ENCODE measurements around the gene PLBD1. TPM values are rescaled to one million over a fixed set of nuclear protein-coding genes. Genes with fewer than 3 reads are reported as not detected.

Gene PLBD1
- total and polyA plus RNA-seq, 12 donors, result 0.85 to 7.7 (median 6.6) TPM

- H3K27ac ChIP-seq, result no peak overlapping the region
- no peaks in the 10 kb centered on the region for H3K9me3 ChIP-seq (replicated peaks in 1 of 3)
- intact Hi-C loops (cut with DNase I), result no loop called here
- no peaks in the 10 kb centered on the region for H3K36me3 ChIP-seq (replicated peaks in 1 of 2)
- TF ChIP-seq, protein P1, sequence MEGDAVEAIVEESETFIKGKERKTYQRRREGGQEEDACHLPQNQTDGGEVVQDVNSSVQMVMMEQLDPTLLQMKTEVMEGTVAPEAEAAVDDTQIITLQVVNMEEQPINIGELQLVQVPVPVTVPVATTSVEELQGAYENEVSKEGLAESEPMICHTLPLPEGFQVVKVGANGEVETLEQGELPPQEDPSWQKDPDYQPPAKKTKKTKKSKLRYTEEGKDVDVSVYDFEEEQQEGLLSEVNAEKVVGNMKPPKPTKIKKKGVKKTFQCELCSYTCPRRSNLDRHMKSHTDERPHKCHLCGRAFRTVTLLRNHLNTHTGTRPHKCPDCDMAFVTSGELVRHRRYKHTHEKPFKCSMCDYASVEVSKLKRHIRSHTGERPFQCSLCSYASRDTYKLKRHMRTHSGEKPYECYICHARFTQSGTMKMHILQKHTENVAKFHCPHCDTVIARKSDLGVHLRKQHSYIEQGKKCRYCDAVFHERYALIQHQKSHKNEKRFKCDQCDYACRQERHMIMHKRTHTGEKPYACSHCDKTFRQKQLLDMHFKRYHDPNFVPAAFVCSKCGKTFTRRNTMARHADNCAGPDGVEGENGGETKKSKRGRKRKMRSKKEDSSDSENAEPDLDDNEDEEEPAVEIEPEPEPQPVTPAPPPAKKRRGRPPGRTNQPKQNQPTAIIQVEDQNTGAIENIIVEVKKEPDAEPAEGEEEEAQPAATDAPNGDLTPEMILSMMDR (IDR thresholded peaks at IDR 0.05), result no peak
- no peak for TF ChIP-seq POLR2A (IDR thresholded peaks at IDR 0.05)
- no peak overlapping the region for H3K4me3 ChIP-seq
- no peaks in the 10 kb centered on the region for H3K4me1 ChIP-seq (replicated peaks in 1 of 2)
- DNase-seq, result no peak
- 63 to 74% (median 66%) methylated on average over 4 of the region's 4 CpGs for WGBS, 4 donors
- no peaks in the 10 kb centered on the region for H3K27me3 ChIP-seq
Observed at GRCh38 chr12:14540801-14541462, 26.8 kb downstream of the PLBD1 start.

DNA sequence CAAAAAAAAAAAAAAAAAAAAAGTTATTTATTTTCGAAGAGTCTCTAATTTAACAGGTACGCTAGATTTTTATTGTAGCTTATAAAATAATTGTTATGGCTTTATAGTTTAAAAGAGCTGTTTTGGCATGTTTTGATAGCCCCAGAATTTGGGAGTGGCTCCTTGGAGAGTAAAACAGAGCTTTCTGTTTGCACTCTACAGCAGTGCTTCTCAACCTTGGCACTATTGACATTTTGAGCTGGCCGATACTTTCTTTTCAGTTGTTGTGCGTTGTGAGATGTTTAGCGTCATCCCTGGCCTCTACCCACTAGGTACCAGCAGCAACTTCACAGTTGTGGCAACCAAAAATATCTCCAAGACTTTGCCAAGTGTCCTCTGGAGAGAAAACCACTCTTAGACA is 30.6 kb downstream of the PLBD1 start:
- no peak overlapping the region for H3K4me3 ChIP-seq
- 93 to 94% (median 93%) methylated on average over 5 of the region's 5 CpGs for WGBS, 4 donors
- no peak overlapping the region for H3K27ac ChIP-seq
- intact Hi-C loops (cut with DNase I), result no loop called here
- no peak for TF ChIP-seq POLR2A (IDR thresholded peaks at IDR 0.05)
- TF ChIP-seq, protein P1 (IDR thresholded peaks at IDR 0.05), result no peak
- no peaks in the 10 kb centered on the region for H3K4me1 ChIP-seq (replicated peaks in 1 of 2)
- H3K36me3 ChIP-seq (replicated peaks in 1 of 2), result no peaks in the 10 kb centered on the region
- no peak for DNase-seq
- no peaks in the 10 kb centered on the region for H3K27me3 ChIP-seq
- no peaks in the 10 kb centered on the region for H3K9me3 ChIP-seq (replicated peaks in 1 of 3)

DNA sequence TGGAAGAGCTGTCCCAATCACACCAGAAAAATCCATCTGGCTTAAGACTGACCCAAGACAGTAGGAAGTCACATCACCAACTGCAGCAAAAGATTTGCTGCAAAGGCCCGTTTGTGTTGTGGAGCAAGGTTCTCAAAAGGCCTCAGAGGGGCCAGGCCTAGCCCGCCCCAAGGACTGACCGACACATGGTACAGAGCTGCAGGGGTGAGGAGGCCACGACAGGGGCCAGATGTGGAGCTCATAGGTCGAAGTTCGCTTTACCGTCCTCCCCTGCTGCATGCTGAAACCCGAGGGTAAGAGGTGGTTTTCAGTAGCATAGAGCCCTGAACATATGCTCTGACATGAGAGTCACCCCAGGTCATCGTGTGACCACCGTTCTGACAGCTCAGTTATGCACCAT is 35.5 kb downstream of the PLBD1 start:
- WGBS, 4 donors, result 87 to 92% (median 89%) methylated on average over 7 to 10 of the region's 10 CpGs
- Histone ChIP-seq H3K27me3 (no peaks in the 10 kb centered on the region), H3K4me3 (no peak overlapping the region), H3K9me3 (replicated peaks in 1 of 3) (no peaks in the 10 kb centered on the region), H3K4me1 (replicated peaks in 1 of 2) (no peaks in the 10 kb centered on the region), H3K27ac (no peak overlapping the region), H3K36me3 (replicated peaks in 1 of 2) (no peaks in the 10 kb centered on the region)
- DNase-seq, result no peak
- TF ChIP-seq POLR2A (IDR thresholded peaks at IDR 0.05), result no peak
- TF ChIP-seq, protein P1 (IDR thresholded peaks at IDR 0.05), result no peak
- intact Hi-C loops (cut with DNase I), result no loop called here

DNA sequence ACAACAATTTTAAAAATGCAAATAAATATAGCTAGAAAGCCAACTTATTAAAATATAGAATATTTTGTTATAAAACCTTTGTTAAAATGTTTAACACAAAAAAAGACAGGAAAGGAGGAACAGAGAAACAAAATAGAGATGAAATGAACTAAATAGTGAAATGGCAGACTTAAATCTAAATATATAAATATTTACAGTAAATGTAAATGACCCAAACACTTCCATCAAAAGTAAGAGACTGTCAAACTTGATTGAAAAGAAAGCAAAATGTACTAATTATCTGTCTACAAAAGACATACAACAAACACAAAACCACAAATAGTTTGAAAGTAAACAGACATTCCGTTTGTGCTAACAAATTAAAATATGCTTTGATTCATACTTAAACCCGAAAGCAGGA is 41.7 kb downstream of the PLBD1 start:
- H3K9me3 ChIP-seq (replicated peaks in 1 of 3), result peaks cover 0 to 13% (median 7%) of the 10 kb centered on the region in 3 donors
- H3K27me3 ChIP-seq, result no peaks in the 10 kb centered on the region
- intact Hi-C loops (cut with DNase I), result no loop called here
- TF ChIP-seq, protein P1 (IDR thresholded peaks at IDR 0.05), result no peak
- no peak for TF ChIP-seq POLR2A (IDR thresholded peaks at IDR 0.05)
- no peaks in the 10 kb centered on the region for H3K4me1 ChIP-seq (replicated peaks in 1 of 2)
- no peak for DNase-seq
- WGBS, 4 donors, result 85 to 90% (median 88%) methylated on average over 2 of the region's 2 CpGs
- no peaks in the 10 kb centered on the region for H3K36me3 ChIP-seq (replicated peaks in 1 of 2)
- H3K27ac ChIP-seq, result no peak overlapping the region
- no peak overlapping the region for H3K4me3 ChIP-seq
